H1 (cell line): ENCODE data around the gene EFCAB8. TPM values are rescaled to one million over a fixed set of nuclear protein-coding genes. Genes with fewer than 3 reads are reported as not detected.
A peak's percentile ranks its signal among the peaks of the same experiment; 100 is the strongest.

Experiments used
- SRF ChIP-seq: IDR thresholded peaks from 2 replicates; pipeline ENCODE4 v1.6.1; 2011; ENCODE audit warnings: mild to moderate bottlenecking, low read depth, low read length, moderate library complexity
- polyA plus RNA-seq, 7 experiments: library from polyadenylated mRNA; depleted of rRNA in 3 of 7; stranded (reverse) in 5 of 7; unstranded in 2 of 7; fragments of >200 nt in 5 of 7; fragments of 200-250 nt in 2 of 7; gene quantifications; 1 replicate in 5 of 7; 2 replicates in 1 of 7; 4 replicates in 1 of 7; pipeline versions ENCODE4 v1.2.1 to v1.2.3, GENCODE V29; 2011 to 2013; ENCODE audit warnings: missing spikeins in 2 of 7, mixed read lengths in 2 of 7
- total RNA-seq: library from RNA; stranded (reverse); fragmentation: NEBNext Ultra II Directional; extraction: Animal tissue kit (Norgen Biotek cat#: 25700); gene quantifications from 2 replicates; pipeline ENCODE4 v1.2.1, GENCODE V29; 2021
- TF ChIP-seq, protein P1 (sequence below), 3 experiments: IDR thresholded peaks; 1 replicate in 2 of 3; 2 replicates in 1 of 3; pipeline versions ENCODE4 v1.5.1 to v1.6.1; 2011; ENCODE audit warnings: low read length in 3 of 3, mild to moderate bottlenecking in 3 of 3, inconsistent platforms in 2 of 3, low read depth in 1 of 3, moderate library complexity in 1 of 3; ENCODE audit not compliant: insufficient read depth in 1 of 3; ENCODE audit errors: control extremely low read depth in 1 of 3

EFCAB8 gene
- total and polyA plus RNA-seq, 2 of the 8 experiments (the other 6 are each of a cell fraction or from before 2014, with no cell fraction given): 0.06 to 0.20 TPM

DNA sequence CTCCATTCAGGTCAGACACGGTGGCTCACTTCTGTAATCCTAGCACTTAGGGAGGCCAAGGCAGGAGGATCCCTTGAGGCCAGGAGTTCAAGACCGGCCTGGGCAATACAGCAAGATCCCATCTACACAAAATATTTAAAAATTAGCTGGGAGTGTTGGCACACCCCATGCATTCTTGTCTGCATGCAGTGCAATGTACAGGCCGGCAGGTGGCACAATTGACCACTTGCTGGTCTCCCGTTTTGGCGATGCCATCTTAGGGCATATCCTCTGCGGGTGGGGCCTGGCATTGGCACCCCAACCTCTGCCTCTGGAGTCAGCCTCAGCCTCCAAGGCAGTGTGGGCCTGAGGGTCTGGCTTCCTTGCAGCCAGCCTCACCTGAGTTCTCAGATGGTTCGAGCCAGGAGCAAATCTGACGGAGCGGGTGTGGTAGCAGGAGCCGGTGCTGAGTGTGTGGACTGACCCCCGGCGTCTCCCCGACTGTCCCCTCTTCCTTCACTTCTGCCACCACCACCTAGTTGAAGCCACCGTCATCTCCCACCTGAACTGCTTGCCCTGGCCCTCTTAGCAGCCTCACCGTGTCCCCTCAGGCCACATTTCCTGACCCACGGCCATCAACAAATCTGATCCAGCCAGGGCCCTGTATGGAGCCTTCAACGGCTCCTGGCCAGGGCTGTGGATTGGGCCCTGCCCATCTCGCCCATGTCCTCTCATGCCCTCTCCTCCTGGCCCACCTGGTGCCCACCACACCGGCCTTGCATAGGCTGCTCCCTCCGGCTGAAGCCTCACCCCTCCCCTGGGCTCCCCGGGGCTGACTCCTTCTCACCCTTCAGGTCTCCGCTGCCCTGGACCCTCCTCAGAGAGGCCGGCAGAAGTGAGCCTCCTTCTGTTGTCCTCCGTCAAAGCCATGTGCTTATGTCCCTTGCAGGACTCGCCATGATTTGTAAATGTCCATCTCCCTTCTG, 44.0 kb downstream of the EFCAB8 start (continued):
- TF ChIP-seq, protein P1, sequence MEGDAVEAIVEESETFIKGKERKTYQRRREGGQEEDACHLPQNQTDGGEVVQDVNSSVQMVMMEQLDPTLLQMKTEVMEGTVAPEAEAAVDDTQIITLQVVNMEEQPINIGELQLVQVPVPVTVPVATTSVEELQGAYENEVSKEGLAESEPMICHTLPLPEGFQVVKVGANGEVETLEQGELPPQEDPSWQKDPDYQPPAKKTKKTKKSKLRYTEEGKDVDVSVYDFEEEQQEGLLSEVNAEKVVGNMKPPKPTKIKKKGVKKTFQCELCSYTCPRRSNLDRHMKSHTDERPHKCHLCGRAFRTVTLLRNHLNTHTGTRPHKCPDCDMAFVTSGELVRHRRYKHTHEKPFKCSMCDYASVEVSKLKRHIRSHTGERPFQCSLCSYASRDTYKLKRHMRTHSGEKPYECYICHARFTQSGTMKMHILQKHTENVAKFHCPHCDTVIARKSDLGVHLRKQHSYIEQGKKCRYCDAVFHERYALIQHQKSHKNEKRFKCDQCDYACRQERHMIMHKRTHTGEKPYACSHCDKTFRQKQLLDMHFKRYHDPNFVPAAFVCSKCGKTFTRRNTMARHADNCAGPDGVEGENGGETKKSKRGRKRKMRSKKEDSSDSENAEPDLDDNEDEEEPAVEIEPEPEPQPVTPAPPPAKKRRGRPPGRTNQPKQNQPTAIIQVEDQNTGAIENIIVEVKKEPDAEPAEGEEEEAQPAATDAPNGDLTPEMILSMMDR (IDR thresholded peaks at IDR 0.05; ENCODE audit: control extremely low read depth in 1 of 3, insufficient read depth in 1 of 3, low read depth in 1 of 3, low read length in 3 of 3): peak; percentile 93 to 97 (median 95)
- TF ChIP-seq SRF: peak; percentile 63
- TF ChIP-seq, all 59 proteins: peak for 7
